Smooth muscle cell (in vitro differentiated cells): ENCODE measurements around the gene CNTNAP2. TPM values are rescaled to one million over a fixed set of nuclear protein-coding genes. Genes with fewer than 3 reads are reported as not detected.

Source experiments
- DNase-seq: peaks from one replicate; lab custom pipeline; 2025; ENCODE audit not compliant: unreplicated experiment; lab: John Stamatoyannopoulos, UW
- H2AFZ ChIP-seq: fragments of 200-600 bp; sonication (generic); 2 replicates; pipeline ENCODE4 v1.6.0; 2016; ENCODE audit warnings: antibody characterized with exemption, low read depth, mild to moderate bottlenecking
- H3F3A ChIP-seq: fragments of 200-600 bp; sonication (generic); 2 replicates; pipeline ENCODE4 v1.6.0; 2017; ENCODE audit warnings: antibody characterized with exemption, low read depth
- H3K27ac ChIP-seq: fragments of 200-600 bp; sonication (generic); 2 replicates; pipeline ENCODE4 v1.5.1; 2016; ENCODE audit warnings: low read depth, mild to moderate bottlenecking
- H3K27me3 ChIP-seq: fragments of 200-600 bp; sonication (generic); 2 replicates; pipeline ENCODE4 v1.6.1; 2016; ENCODE audit warnings: low read depth, mild to moderate bottlenecking
- H3K36me3 ChIP-seq: fragments of 200-600 bp; sonication (generic); 2 replicates; pipeline ENCODE4 v1.5.1; 2016; ENCODE audit warnings: low read depth
- H3K4me1 ChIP-seq: fragments of 200-600 bp; sonication (generic); 2 replicates; pipeline ENCODE4 v1.5.1; 2016; ENCODE audit warnings: low read depth
- H3K4me2 ChIP-seq: fragments of 200-600 bp; sonication (generic); 2 replicates; pipeline ENCODE4 v1.6.0; 2016; ENCODE audit warnings: mild to moderate bottlenecking
- H3K4me3 ChIP-seq: fragments of 200-600 bp; sonication (generic); 2 replicates; pipeline ENCODE4 v1.5.1; 2016; ENCODE audit warnings: mild to moderate bottlenecking
- H3K79me2 ChIP-seq: fragments of 200-600 bp; sonication (generic); 2 replicates; pipeline ENCODE4 v1.6.0; 2016; ENCODE audit warnings: low read depth, mild to moderate bottlenecking
- H3K9ac ChIP-seq: fragments of 200-600 bp; sonication (generic); 2 replicates; pipeline ENCODE4 v1.6.0; 2016; ENCODE audit warnings: low read depth
- H3K9me3 ChIP-seq: fragments of 200-600 bp; sonication (generic); replicated peaks from 2 replicates; pipeline ENCODE4 v1.5.1; 2016; ENCODE audit warnings: low read depth
- H4K20me1 ChIP-seq: fragments of 200-600 bp; sonication (generic); 2 replicates; pipeline ENCODE4 v1.6.0; 2016; ENCODE audit warnings: low read depth
- CTCF ChIP-seq: fragments of 200-600 bp; sonication (generic); IDR thresholded peaks from 2 replicates; pipeline ENCODE4 v1.5.1; 2017; ENCODE audit warnings: borderline replicate concordance, mild to moderate bottlenecking, antibody characterized with exemption; ENCODE audit not compliant: insufficient read depth, poor library complexity, severe bottlenecking
- WGBS: methylation state at CpG from one replicate; pipeline ENCODE4 v1.1.7; 2016; ENCODE audit warnings: low lambda C conversion rate; 5-methylcytosine and 5-hydroxymethylcytosine counted together
- polyA plus RNA-seq: library from polyadenylated mRNA; unstranded; fragments of >200 nt; fragmentation: Nextera tagmentation; extraction: Ambion mirVana; gene quantifications from 2 replicates; pipeline ENCODE4 v1.2.1, GENCODE V29; 2016
- total RNA-seq: library from RNA; depleted of rRNA; stranded (reverse); fragments of >200 nt; gene quantifications from 2 replicates; pipeline ENCODE4 v1.2.3, GENCODE V29; 2014

The CNTNAP2 gene
- total and polyA plus RNA-seq, 2 experiments from 2014 or later: 1.7 to 9.0 TPM

GRCh38 chr7:147429961-147430360 is 1313.4 kb downstream of the CNTNAP2 start:
- DNase-seq: no peak
- Histone ChIP-seq H3K27me3 (no peaks in the 10 kb centered on the region), H4K20me1 (no peaks in the 10 kb centered on the region), H3K4me1 (no peaks in the 10 kb centered on the region), H3K27ac (no peak overlapping the region), H3K4me3 (no peak overlapping the region), H3K9me3 (no peaks in the 10 kb centered on the region), H3K9ac (no peak overlapping the region), H3K4me2 (no peak overlapping the region), H3K36me3 (no peaks in the 10 kb centered on the region), H3K79me2 (no peaks in the 10 kb centered on the region), H3F3A (no peaks in the 10 kb centered on the region), H2AFZ (no peak overlapping the region)
- TF ChIP-seq CTCF: no peak

- Histone ChIP-seq H3K4me3 (no peak overlapping the region), H3K9ac (no peak overlapping the region), H3K36me3 (no peaks in the 10 kb centered on the region), H3K27ac (no peak overlapping the region), H2AFZ (peak overlapping the region; percentile 3), H3K4me2 (no peak overlapping the region), H3K79me2 (no peaks in the 10 kb centered on the region), H3K4me1 (no peaks in the 10 kb centered on the region), H3K9me3 (no peaks in the 10 kb centered on the region), H3K27me3 (no peaks in the 10 kb centered on the region), H3F3A (no peaks in the 10 kb centered on the region), H4K20me1 (no peaks in the 10 kb centered on the region)
- TF ChIP-seq CTCF: peak; percentile 48
- 34% methylated on average over 2 of the region's 2 CpGs for WGBS
- no peak for DNase-seq
Measured at GRCh38 chr7:147432079-147432478, 1315.5 kb downstream of the CNTNAP2 start.

DNA sequence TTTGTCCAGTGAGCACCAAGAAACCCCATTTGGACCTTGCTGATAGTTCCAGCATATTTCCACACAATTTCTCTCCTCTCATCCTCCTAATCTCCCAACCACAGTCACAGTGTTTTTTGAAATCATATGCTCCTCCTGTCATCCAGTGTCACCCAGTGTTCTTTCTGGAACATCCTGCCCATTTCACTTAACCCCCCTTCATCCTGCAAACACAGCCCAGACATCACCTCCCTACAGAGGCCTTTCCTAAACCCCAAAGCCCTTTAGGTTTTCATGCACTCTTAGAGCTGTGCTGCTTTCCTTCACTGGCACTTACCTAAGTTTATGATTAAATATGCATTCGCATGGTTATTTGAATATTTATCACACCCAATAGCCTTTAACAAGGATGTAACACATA is 1316.0 kb downstream of the CNTNAP2 start:
- H3K27me3 ChIP-seq: no peaks in the 10 kb centered on the region
- H3K27ac ChIP-seq: no peak overlapping the region
- H3K4me3 ChIP-seq: no peak overlapping the region
- no peaks in the 10 kb centered on the region for H3F3A ChIP-seq
- DNase-seq: no peak
- H4K20me1 ChIP-seq: no peaks in the 10 kb centered on the region
- H3K79me2 ChIP-seq: no peaks in the 10 kb centered on the region
- H3K9ac ChIP-seq: no peak overlapping the region
- no peak for TF ChIP-seq CTCF
- H3K36me3 ChIP-seq: no peaks in the 10 kb centered on the region
- H3K9me3 ChIP-seq: no peaks in the 10 kb centered on the region
- WGBS: 71% methylated on average over 1 of the region's 1 CpG
- H3K4me2 ChIP-seq: no peak overlapping the region
- peak overlapping the region; percentile 3 for H2AFZ ChIP-seq
- H3K4me1 ChIP-seq: no peaks in the 10 kb centered on the region

DNA sequence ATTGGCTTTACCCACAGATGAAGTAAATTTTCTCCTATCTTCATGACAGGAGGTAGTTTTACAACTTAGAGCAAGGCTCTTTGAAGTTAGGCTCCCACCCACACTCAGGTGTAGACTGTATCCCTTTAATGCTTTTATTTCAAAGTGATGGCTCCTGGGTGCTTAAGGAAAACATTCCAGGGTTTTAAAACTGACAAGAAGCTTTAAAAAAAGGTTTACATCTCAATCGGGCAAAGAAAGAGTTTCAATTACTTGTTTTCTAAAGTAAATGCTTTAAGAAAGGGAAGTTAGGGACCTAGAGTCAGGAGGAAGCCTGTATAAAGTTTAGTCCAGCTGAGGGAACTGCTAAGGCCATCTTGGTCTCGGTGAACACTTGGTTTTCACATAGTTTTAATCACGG is 1320.1 kb downstream of the CNTNAP2 start:
- H4K20me1 ChIP-seq: no peaks in the 10 kb centered on the region
- H3K27ac ChIP-seq: no peak overlapping the region
- no peaks in the 10 kb centered on the region for H3K36me3 ChIP-seq
- WGBS: 42% methylated on average over 3 of the region's 3 CpGs
- DNase-seq: no peak
- H3K4me2 ChIP-seq: no peak overlapping the region
- no peaks in the 10 kb centered on the region for H3K4me1 ChIP-seq
- H3K9me3 ChIP-seq: peaks cover 9% of the 10 kb centered on the region
- H2AFZ ChIP-seq: no peak overlapping the region
- H3K4me3 ChIP-seq: no peak overlapping the region
- H3K9ac ChIP-seq: no peak overlapping the region
- H3K79me2 ChIP-seq: no peaks in the 10 kb centered on the region
- H3K27me3 ChIP-seq: no peaks in the 10 kb centered on the region
- no peak for TF ChIP-seq CTCF
- no peaks in the 10 kb centered on the region for H3F3A ChIP-seq
